CD4-positive, CD25-positive, alpha-beta regulatory T cell (primary cell): ENCODE measurements around the gene MYBPC2. TPM values are rescaled to one million over a fixed set of nuclear protein-coding genes. Genes with fewer than 3 reads are reported as not detected.

Experiments
- ATAC-seq, 2 donors: fragments of 150-1000 bp; cut with Tn5 transposase; one replicate each; pipeline ENCODE4 v1.10.0; 2021; ENCODE audit warnings: low read depth in 2 of 2, moderate number of reproducible peaks in 2 of 2, moderate library complexity in 1 of 2
- DNase-seq, 3 donors: peaks; one replicate each; pipeline versions ENCODE4 v3.0.0 to v3.0.0-alpha.2; 2012 to 2022; ENCODE audit warnings: mixed read lengths in 1 of 3
- H3K27ac ChIP-seq: one replicate; pipeline ENCODE4 v1.7.0; 2013; ENCODE audit warnings: mild to moderate bottlenecking, low read length; ENCODE audit not compliant: insufficient read depth, poor library complexity, severe bottlenecking
- H3K27me3 ChIP-seq: one replicate; pipeline ENCODE4 v1.7.0; 2013; ENCODE audit warnings: low read length; ENCODE audit not compliant: control insufficient read depth, insufficient read depth
- H3K36me3 ChIP-seq: one replicate; pipeline ENCODE4 v1.7.0; 2013; ENCODE audit warnings: mild to moderate bottlenecking, low read length, moderate library complexity; ENCODE audit not compliant: control insufficient read depth, insufficient read depth
- H3K4me1 ChIP-seq: 2 replicates; pipeline ENCODE4 v1.7.0; 2013; ENCODE audit warnings: mild to moderate bottlenecking, low read length; ENCODE audit not compliant: insufficient read depth, control insufficient read depth, poor library complexity, severe bottlenecking
- H3K4me3 ChIP-seq: one replicate; pipeline ENCODE4 v1.7.0; 2013; ENCODE audit warnings: low read depth, mild to moderate bottlenecking, low read length, moderate library complexity
- H3K9me3 ChIP-seq, 2 experiments: 1 replicate in 1 of 2; 2 replicates in 1 of 2; pipeline ENCODE4 v1.7.0; 2013; ENCODE audit warnings: low read length in 2 of 2, mild to moderate bottlenecking in 1 of 2, moderate library complexity in 1 of 2; ENCODE audit not compliant: control insufficient read depth in 2 of 2
- H3K27ac Mint-ChIP-seq, 3 donors: one replicate each; pipeline ENCODE4 v1.8.0; 2020 to 2022; ENCODE audit warnings: mild to moderate bottlenecking in 3 of 3, mixed read lengths in 3 of 3, moderate library complexity in 2 of 3
- H3K27me3 Mint-ChIP-seq: one replicate; pipeline ENCODE4 v1.8.0; 2022; ENCODE audit warnings: mild to moderate bottlenecking, mixed read lengths
- H3K36me3 Mint-ChIP-seq: one replicate; pipeline ENCODE4 v1.8.0; 2020; ENCODE audit warnings: mixed read lengths
- H3K4me1 Mint-ChIP-seq, 4 donors: one replicate each; pipeline ENCODE4 v1.8.0; 2020 to 2022; ENCODE audit warnings: mixed read lengths in 4 of 4, mild to moderate bottlenecking in 1 of 4
- H3K4me3 Mint-ChIP-seq, 4 donors: one replicate each; pipeline ENCODE4 v1.8.0; 2020 to 2022; ENCODE audit warnings: mild to moderate bottlenecking in 4 of 4, mixed read lengths in 4 of 4, moderate library complexity in 3 of 4
- H3K9me3 Mint-ChIP-seq, 7 donors: one replicate each; pipeline ENCODE4 v1.8.0; 2020 to 2022; ENCODE audit warnings: mixed read lengths in 7 of 7, mild to moderate bottlenecking in 3 of 7, moderate library complexity in 2 of 7
- polyA plus RNA-seq, 4 donors: library from polyadenylated mRNA; unstranded; fragments of 300-500 nt; fragmentation: Illumina TruSeq; gene quantifications; one replicate each; pipeline ENCODE4 v1.2.3, GENCODE V29; 2021
- total RNA-seq: library from RNA; stranded (reverse); gene quantifications from one replicate; pipeline ENCODE4 v1.2.3, GENCODE V29; 2022

MYBPC2 gene
- total and polyA plus RNA-seq, 5 donors from 2014 or later = 0.23 to 0.49 TPM; not detected in 3

DNA sequence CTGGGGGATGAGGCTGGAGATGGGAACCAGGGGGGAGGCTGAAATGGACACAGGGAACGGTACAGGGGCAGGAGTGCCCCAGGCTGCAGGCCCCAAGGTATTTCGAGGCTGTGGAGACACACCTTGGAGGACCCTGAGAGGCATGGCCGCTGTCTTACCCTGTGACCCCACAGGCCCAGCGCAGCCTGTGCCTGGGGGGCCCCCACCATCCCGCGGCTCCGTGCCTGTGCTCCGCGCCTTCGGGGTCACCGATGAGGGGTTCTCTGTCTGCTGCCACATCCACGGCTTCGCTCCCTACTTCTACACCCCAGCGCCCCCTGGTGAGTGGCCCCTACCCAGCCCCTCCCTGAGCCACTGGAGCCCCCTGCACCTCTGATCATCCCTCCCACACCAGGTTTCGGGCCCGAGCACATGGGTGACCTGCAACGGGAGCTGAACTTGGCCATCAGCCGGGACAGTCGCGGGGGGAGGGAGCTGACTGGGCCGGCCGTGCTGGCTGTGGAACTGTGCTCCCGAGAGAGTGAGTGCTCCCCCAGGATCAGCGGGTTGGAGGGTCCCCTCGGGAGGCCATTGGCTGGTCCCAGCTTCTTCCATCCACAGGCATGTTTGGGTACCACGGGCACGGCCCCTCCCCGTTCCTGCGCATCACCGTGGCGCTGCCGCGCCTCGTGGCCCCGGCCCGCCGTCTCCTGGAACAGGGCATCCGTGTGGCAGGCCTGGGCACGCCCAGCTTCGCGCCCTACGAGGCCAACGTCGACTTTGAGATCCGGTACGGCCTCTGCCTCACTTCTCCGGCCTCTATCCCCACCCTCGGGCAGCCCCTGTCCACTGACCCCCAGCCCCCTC, 30.9 kb upstream of the MYBPC2 start:
- no peak overlapping the region for H3K27ac Mint-ChIP-seq
- DNase-seq = no peak
- H3K36me3 ChIP-seq = peaks cover 4% of the 10 kb centered on the region
- H3K4me3 Mint-ChIP-seq = no peak overlapping the region
- H3K4me1 Mint-ChIP-seq = peaks cover 0 to 2% (median 0%) of the 10 kb centered on the region in 4 donors
- no peaks in the 10 kb centered on the region for H3K27me3 ChIP-seq
- H3K9me3 ChIP-seq = no peaks in the 10 kb centered on the region
- H3K9me3 Mint-ChIP-seq = no peaks in the 10 kb centered on the region
- H3K4me1 ChIP-seq = no peaks in the 10 kb centered on the region
- no peak for ATAC-seq
- H3K27ac ChIP-seq = no peak overlapping the region
- peaks cover 17% of the 10 kb centered on the region for H3K36me3 Mint-ChIP-seq
- no peaks in the 10 kb centered on the region for H3K27me3 Mint-ChIP-seq
- H3K4me3 ChIP-seq = no peak overlapping the region

DNA sequence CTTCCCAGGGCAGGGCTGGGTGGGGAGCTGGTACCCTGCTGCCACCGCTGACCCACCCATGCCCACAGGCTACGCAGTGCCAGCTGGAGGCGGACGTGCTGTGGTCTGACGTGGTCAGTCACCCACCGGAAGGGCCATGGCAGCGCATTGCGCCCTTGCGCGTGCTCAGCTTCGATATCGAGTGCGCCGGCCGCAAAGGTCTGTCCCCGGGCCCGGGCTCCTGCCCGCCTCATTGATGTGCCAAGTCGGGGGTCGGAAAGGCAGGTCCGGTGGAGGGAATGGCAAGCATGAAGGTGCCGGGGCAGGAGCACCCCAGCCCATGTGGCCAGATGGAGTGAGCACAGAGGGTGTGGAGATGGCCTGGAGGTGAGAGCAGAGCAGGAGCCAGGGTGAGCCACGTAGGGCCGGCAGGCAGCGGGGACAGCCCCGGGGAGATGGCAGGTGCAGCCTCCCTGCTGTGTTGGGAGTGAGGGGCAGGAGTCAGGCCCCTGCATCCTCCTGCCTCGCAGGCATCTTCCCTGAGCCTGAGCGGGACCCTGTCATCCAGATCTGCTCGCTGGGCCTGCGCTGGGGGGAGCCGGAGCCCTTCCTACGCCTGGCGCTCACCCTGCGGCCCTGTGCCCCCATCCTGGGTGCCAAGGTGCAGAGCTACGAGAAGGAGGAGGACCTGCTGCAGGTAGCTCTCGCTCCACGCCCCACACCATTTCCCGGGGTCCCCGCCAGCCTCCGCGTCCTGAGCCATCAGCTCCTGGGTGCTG, 30.0 kb upstream of the MYBPC2 start:
- H3K36me3 ChIP-seq = peaks cover 4% of the 10 kb centered on the region
- Mint-ChIP-seq H3K4me3 (no peak overlapping the region), H3K36me3 (peaks cover 15% of the 10 kb centered on the region), H3K9me3 (no peaks in the 10 kb centered on the region), H3K27me3 (no peaks in the 10 kb centered on the region), H3K4me1 (peaks cover 0 to 2% (median 0%) of the 10 kb centered on the region in 4 donors), H3K27ac (no peak overlapping the region)
- H3K4me1 ChIP-seq = no peaks in the 10 kb centered on the region
- no peaks in the 10 kb centered on the region for H3K27me3 ChIP-seq
- ATAC-seq (no peak), DNase-seq (no peak)
- H3K27ac ChIP-seq = no peak overlapping the region
- no peaks in the 10 kb centered on the region for H3K9me3 ChIP-seq
- no peak overlapping the region for H3K4me3 ChIP-seq

DNA sequence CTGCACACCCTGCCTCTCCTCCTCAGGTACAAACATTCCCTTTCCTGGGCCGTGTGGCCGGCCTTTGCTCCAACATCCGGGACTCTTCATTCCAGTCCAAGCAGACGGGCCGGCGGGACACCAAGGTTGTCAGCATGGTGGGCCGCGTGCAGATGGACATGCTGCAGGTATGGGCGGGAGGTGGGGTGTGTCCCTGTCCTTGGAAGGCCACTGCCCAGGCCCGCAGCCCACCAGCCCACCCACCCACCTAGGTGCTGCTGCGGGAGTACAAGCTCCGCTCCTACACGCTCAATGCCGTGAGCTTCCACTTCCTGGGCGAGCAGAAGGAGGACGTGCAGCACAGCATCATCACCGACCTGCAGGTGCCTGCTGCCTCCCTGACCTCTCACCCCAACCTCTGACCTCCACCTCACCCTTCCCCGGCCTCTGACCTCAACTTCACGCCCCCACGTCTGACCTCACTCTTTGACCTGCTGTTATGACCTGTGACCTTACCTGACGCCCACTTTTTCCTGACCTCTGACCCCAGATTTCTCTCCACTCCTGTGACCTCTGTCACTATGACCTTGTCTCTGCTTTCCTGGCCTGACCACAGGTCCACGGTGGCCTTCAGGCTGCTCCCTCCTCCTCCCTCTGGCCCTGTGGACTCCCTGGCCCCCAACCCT, 26.4 kb upstream of the MYBPC2 start:
- H3K4me3 ChIP-seq = no peak overlapping the region
- H3K27ac ChIP-seq = no peak overlapping the region
- no peaks in the 10 kb centered on the region for H3K9me3 ChIP-seq
- DNase-seq = no peak
- H3K27me3 ChIP-seq = no peaks in the 10 kb centered on the region
- H3K4me1 Mint-ChIP-seq = peaks cover 0 to 2% (median 0%) of the 10 kb centered on the region in 4 donors
- H3K27ac Mint-ChIP-seq = peak overlapping the region in 1 of 3 donors; percentile 91
- no peaks in the 10 kb centered on the region for H3K9me3 Mint-ChIP-seq
- H3K36me3 Mint-ChIP-seq = peaks cover 12% of the 10 kb centered on the region
- no peaks in the 10 kb centered on the region for H3K27me3 Mint-ChIP-seq
- ATAC-seq = peak in 1 of 2 donors; percentile 28
- peaks cover 4% of the 10 kb centered on the region for H3K36me3 ChIP-seq
- H3K4me1 ChIP-seq = no peaks in the 10 kb centered on the region
- no peak overlapping the region for H3K4me3 Mint-ChIP-seq

DNA sequence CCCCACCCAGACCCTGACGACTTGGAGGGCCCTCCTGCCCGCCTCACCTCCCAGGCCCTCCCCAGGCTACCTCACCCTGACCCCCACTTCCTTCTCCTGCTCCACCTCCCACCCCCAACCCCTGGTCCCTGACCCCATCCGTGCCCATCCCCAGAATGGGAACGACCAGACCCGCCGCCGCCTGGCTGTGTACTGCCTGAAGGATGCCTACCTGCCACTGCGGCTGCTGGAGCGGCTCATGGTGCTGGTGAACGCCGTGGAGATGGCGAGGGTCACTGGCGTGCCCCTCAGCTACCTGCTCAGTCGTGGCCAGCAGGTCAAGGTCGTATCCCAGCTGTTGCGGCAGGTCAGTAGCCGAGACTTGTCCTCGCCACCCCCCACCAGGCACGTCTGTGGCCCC, 25.9 kb upstream of the MYBPC2 start:
- Histone ChIP-seq H3K4me3 (no peak overlapping the region), H3K27me3 (no peaks in the 10 kb centered on the region), H3K4me1 (no peaks in the 10 kb centered on the region), H3K9me3 (no peaks in the 10 kb centered on the region), H3K36me3 (peaks cover 4% of the 10 kb centered on the region), H3K27ac (no peak overlapping the region)
- Mint-ChIP-seq H3K27me3 (no peaks in the 10 kb centered on the region), H3K4me3 (no peak overlapping the region), H3K27ac (peak overlapping the region in 1 of 3 donors; percentile 91), H3K36me3 (peaks cover 12% of the 10 kb centered on the region), H3K4me1 (peaks cover 0 to 2% (median 0%) of the 10 kb centered on the region in 4 donors), H3K9me3 (no peaks in the 10 kb centered on the region)
- no peak for DNase-seq
- ATAC-seq = no peak

DNA sequence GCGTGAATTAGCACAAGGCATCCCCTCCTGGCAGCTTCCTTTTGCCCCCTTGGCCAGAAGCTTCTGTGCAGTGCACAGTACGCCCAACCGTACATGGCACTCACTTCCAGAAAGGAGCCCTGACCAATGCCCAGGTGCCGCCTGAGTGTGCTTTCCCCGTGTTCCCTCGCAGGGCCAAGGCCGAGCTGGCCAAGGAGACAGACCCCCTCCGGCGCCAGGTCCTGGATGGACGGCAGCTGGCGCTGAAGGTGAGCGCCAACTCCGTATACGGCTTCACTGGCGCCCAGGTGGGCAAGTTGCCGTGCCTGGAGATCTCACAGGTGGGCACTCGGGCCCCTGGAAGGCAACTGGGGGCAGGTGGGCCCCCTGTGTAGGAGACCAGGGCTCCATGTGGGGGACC, 23.3 kb upstream of the MYBPC2 start:
- no peaks in the 10 kb centered on the region for H3K27me3 ChIP-seq
- Mint-ChIP-seq H3K4me3 (no peak overlapping the region), H3K9me3 (no peaks in the 10 kb centered on the region), H3K27ac (no peak overlapping the region), H3K27me3 (no peaks in the 10 kb centered on the region), H3K36me3 (peaks cover 4% of the 10 kb centered on the region), H3K4me1 (peaks cover 0 to 2% (median 0%) of the 10 kb centered on the region in 4 donors)
- H3K9me3 ChIP-seq = no peaks in the 10 kb centered on the region
- no peak for ATAC-seq
- no peaks in the 10 kb centered on the region for H3K36me3 ChIP-seq
- no peak overlapping the region for H3K27ac ChIP-seq
- DNase-seq = no peak
- no peak overlapping the region for H3K4me3 ChIP-seq
- H3K4me1 ChIP-seq = no peaks in the 10 kb centered on the region

DNA sequence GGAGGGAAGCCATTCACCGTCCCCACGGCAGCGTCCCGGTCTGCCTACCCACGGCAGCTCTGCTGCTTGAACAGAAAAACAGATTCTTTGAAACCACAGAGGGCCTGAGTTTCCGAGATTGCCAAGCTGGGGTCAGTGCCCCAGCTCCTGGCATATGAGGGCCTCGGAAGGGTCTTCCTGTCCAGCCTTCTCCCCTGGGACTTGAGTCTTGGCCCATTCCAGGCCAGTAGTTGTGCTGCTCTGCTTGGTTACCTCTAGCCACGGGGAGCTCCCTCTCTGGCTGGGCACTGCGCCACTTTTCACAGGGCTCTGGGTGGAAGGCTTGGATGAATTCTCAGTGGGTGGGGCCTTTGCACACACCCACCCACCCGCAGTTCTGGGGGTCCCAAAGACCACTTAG, 22.6 kb upstream of the MYBPC2 start:
- no peaks in the 10 kb centered on the region for H3K9me3 Mint-ChIP-seq
- no peaks in the 10 kb centered on the region for H3K27me3 ChIP-seq
- H3K27ac ChIP-seq = no peak overlapping the region
- H3K9me3 ChIP-seq = no peaks in the 10 kb centered on the region
- peaks cover 0 to 2% (median 0%) of the 10 kb centered on the region in 4 donors for H3K4me1 Mint-ChIP-seq
- H3K27me3 Mint-ChIP-seq = no peaks in the 10 kb centered on the region
- no peak overlapping the region for H3K4me3 ChIP-seq
- no peak overlapping the region for H3K27ac Mint-ChIP-seq
- ATAC-seq (no peak), DNase-seq (no peak)
- H3K36me3 Mint-ChIP-seq = peaks cover 4% of the 10 kb centered on the region
- no peak overlapping the region for H3K4me3 Mint-ChIP-seq
- H3K36me3 ChIP-seq = no peaks in the 10 kb centered on the region
- peaks cover 5% of the 10 kb centered on the region for H3K4me1 ChIP-seq

DNA sequence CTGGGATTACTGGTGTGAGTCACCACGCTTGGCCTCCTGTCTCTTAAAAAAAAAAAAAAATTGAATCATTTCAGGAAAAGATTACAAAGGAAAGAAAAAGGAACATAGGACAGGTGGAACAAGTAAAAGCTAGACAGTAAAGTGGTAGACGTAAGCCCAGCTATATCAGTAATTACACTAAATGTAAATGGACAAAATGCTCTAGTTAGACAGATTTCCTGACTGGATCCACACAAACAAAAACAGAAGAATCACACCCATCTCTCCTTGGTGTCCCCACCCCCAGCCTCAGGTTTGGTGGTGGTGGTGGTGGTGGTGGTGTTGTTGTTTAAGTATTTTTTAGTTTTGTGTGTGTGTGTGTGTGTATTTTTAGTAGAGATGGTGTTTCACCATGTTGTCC, 20.3 kb upstream of the MYBPC2 start:
- H3K36me3 Mint-ChIP-seq = no peaks in the 10 kb centered on the region
- ATAC-seq = no peak
- no peak for DNase-seq
- Histone ChIP-seq H3K4me3 (no peak overlapping the region), H3K4me1 (peaks cover 5% of the 10 kb centered on the region), H3K27ac (no peak overlapping the region), H3K27me3 (no peaks in the 10 kb centered on the region), H3K9me3 (no peaks in the 10 kb centered on the region), H3K36me3 (no peaks in the 10 kb centered on the region)
- no peaks in the 10 kb centered on the region for H3K27me3 Mint-ChIP-seq
- H3K9me3 Mint-ChIP-seq = no peaks in the 10 kb centered on the region
- no peaks in the 10 kb centered on the region for H3K4me1 Mint-ChIP-seq
- H3K4me3 Mint-ChIP-seq = no peak overlapping the region
- H3K27ac Mint-ChIP-seq = no peak overlapping the region
